Gastrocnemius medialis (tissue), 4 donors: ENCODE results near the gene WIF1. TPM values are rescaled to one million over a fixed set of nuclear protein-coding genes. Genes with fewer than 3 reads are reported as not detected.

Experiments
- ATAC-seq, 2 donors: fragments of 150-250 bp; one replicate each; pipeline ENCODE4 v1.9.1; 2016
- DNase-seq, 2 donors: peaks; one replicate each; pipeline ENCODE4 v3.0.0-alpha.2; 2019
- H3K27ac ChIP-seq, 4 donors: fragments of 200-600 bp; sonication (generic); 1 replicate in 1 of 4; 2 replicates in 3 of 4; pipeline ENCODE4 v1.5.1; 2016 to 2018; ENCODE audit warnings: mild to moderate bottlenecking in 2 of 4, moderate library complexity in 1 of 4
- H3K27me3 ChIP-seq, 3 donors: fragments of 200-600 bp; sonication (generic) in 2 of 3; 1 replicate in 1 of 3; 2 replicates in 2 of 3; pipeline versions ENCODE4 v1.5.1 to v1.6.0; 2016 to 2019; ENCODE audit warnings: mild to moderate bottlenecking in 1 of 3, moderate library complexity in 1 of 3
- H3K36me3 ChIP-seq, 2 donors: fragments of 200-600 bp; sonication (generic) in 1 of 2; one replicate each; pipeline ENCODE4 v1.5.1; 2017 to 2018
- H3K4me1 ChIP-seq, 2 donors: fragments of 200-600 bp; sonication (generic) in 1 of 2; one replicate each; pipeline ENCODE4 v1.5.1; 2016 to 2017; ENCODE audit warnings: mild to moderate bottlenecking in 2 of 2
- H3K4me3 ChIP-seq, 4 donors: fragments of 200-600 bp; sonication (generic) in 3 of 4; 1 replicate in 1 of 4; 2 replicates in 3 of 4; pipeline ENCODE4 v1.5.1; 2016 to 2019; ENCODE audit warnings: mild to moderate bottlenecking in 2 of 4
- H3K9me3 ChIP-seq, 3 donors: fragments of 200-600 bp; sonication (generic) in 2 of 3; 1 replicate in 1 of 3; 2 replicates in 2 of 3; pipeline ENCODE4 v1.5.1; 2016 to 2019
- POLR2A ChIP-seq, 2 donors: fragments of 450-650 bp; IDR thresholded peaks; one replicate each; pipeline ENCODE4 v1.6.1; 2017; ENCODE audit warnings: antibody characterized with exemption in 2 of 2, mild to moderate bottlenecking in 2 of 2, moderate library complexity in 2 of 2
- in situ Hi-C, 4 donors: fragments of 200-750 bp; cut with MboI; loops; one replicate each; pipeline versions ENCODE4 v1.15.0 to v1.8.0; 2017; ENCODE audit warnings: low sequenced_read_pairs in 4 of 4
- intact Hi-C: fragments of 100-400 bp; cut with DNase I; formaldehyde crosslinking; loops from one replicate; pipeline ENCODE4 v1.15.1; 2023; ENCODE audit warnings: low total_unique reads
- total RNA-seq, 4 donors: library from RNA; depleted of rRNA; stranded (reverse); fragments of >200 nt; gene quantifications; one replicate each; pipeline versions ENCODE4 v1.1.0 to v1.2.3, GENCODE V29; 2016
- TF ChIP-seq, protein P1 (sequence below), 5 experiments: fragments of 450-650 bp in 3 of 5; fragments of 200-600 bp in 2 of 5; sonication (generic) in 2 of 5; IDR thresholded peaks in 4 of 5; conservative IDR thresholded peaks in 1 of 5; 1 replicate in 4 of 5; 2 replicates in 1 of 5; pipeline ENCODE4 v1.5.1; 2016 to 2019; ENCODE audit warnings: antibody characterized with exemption in 5 of 5, mild to moderate bottlenecking in 3 of 5, moderate library complexity in 3 of 5

WIF1 gene, protein sequence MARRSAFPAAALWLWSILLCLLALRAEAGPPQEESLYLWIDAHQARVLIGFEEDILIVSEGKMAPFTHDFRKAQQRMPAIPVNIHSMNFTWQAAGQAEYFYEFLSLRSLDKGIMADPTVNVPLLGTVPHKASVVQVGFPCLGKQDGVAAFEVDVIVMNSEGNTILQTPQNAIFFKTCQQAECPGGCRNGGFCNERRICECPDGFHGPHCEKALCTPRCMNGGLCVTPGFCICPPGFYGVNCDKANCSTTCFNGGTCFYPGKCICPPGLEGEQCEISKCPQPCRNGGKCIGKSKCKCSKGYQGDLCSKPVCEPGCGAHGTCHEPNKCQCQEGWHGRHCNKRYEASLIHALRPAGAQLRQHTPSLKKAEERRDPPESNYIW
- not detected for total RNA-seq

DNA sequence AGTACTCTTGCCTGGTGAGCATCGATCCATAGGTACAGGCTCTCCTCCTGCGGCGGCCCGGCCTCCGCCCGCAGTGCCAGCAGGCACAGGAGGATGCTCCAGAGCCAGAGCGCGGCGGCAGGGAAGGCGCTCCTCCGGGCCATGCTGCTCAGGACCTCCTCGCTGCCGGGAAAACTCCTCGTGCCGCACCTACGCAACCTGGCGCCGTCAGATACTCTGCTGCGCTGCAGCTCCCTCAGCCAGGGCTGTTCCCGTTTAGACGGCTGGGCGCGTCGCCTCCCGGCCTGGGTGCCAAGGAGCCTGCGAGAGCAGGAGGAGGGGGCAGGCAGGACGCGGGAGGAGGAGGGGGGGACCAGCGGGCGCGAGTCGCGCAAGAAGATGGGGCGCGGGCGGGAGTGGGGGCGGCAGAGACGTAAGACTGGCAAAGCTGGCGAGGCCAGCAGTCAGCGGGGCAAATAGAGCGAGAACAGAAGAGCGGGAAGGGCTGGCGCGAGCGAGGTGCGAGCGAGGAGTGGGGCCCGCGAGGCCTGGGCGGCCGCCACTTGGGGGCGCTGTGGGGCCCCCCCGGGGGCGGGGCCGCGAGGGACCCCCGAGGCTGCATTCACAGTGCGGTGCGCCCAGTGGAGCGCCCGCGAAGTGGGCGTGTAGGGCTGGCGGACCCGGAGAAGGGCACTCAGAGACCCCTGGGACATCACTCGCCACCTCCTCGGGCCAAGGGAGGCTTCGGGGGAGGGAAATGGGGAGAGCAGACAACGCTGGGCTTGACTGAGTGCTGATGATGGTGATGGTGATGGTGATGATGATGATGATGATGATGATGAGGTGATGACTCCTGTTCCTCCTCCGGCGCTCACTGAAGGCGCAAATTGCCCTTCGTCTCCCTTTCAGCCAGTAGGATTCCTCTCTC is at the start of gene WIF1:
Gene WIF1 (minus strand): TSS at position 257 of the 907 bp plus-strand sequence. CDS start 114 bp downstream, at position 143.
- peak within 1 kb of the TSS; percentile 32 to 47 (median 38) for H3K4me3 ChIP-seq
- in situ Hi-C loops, result loop anchor here in 2 of 4 donors (25.0 kb wide), 1 partner anchor 234 kb away; no protein-coding TSS in a partner anchor

DNA sequence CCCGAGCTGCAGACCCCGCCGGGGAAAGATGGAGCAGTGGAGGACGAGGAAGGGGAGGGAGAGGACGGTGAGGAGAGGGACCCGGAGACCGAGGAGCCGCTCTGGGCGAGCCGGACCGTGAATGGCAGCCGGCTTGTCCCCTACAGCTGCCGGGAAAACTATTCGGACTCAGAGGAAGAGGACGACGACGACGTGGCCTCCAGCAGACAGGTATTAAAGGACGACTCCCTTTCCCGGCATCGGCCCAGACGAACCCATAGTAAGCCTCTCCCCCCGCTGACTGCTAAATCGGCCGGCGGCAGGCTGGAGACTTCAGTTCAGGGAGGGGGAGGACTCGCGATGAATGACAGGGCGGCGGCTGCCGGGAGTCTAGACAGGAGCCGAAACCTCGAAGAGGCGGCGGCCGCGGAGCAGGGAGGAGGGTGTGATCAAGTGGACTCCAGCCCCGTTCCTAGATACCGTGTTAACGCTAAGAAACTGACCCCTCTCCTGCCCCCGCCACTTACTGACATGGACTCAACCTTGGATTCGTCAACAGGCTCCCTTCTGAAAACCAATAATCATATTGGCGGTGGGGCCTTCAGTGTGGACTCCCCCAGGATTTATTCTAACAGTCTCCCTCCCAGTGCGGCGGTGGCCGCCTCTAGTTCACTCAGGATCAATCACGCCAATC is 49.2 kb upstream of the WIF1 start:
- Histone ChIP-seq H3K9me3 (no peaks in the 10 kb centered on the region), H3K4me1 (peaks cover 42 to 45% of the 10 kb centered on the region in 2 donors), H3K4me3 (peak overlapping the region; percentile 79 to 97 (median 88)), H3K27ac (peak overlapping the region; percentile 91 to 99 (median 98)), H3K27me3 (peaks cover 0 to under 1% (median 0%) of the 10 kb centered on the region in 3 donors), H3K36me3 (peaks cover 0 to 5% of the 10 kb centered on the region in 2 donors)
- ATAC-seq (peak; percentile 46 to 59), DNase-seq (peak; percentile 22 to 44)
- in situ Hi-C loops, result no loop called here
- intact Hi-C loops, result no loop called here
- TF ChIP-seq, protein P1, sequence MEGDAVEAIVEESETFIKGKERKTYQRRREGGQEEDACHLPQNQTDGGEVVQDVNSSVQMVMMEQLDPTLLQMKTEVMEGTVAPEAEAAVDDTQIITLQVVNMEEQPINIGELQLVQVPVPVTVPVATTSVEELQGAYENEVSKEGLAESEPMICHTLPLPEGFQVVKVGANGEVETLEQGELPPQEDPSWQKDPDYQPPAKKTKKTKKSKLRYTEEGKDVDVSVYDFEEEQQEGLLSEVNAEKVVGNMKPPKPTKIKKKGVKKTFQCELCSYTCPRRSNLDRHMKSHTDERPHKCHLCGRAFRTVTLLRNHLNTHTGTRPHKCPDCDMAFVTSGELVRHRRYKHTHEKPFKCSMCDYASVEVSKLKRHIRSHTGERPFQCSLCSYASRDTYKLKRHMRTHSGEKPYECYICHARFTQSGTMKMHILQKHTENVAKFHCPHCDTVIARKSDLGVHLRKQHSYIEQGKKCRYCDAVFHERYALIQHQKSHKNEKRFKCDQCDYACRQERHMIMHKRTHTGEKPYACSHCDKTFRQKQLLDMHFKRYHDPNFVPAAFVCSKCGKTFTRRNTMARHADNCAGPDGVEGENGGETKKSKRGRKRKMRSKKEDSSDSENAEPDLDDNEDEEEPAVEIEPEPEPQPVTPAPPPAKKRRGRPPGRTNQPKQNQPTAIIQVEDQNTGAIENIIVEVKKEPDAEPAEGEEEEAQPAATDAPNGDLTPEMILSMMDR (IDR thresholded peaks at IDR 0.05 in 4 of 5, conservative IDR thresholded peaks at IDR 0.05 in 1 of 5), result no peak
- TF ChIP-seq POLR2A (IDR thresholded peaks at IDR 0.05), result peak; percentile 25 to 26

More for the DNA sequence above, at the start of gene WIF1:
- Histone ChIP-seq H3K9me3 (no peaks in the 10 kb centered on the region), H3K4me1 (peaks cover 0 to 3% of the 10 kb centered on the region in 2 donors), H3K27me3 (peaks cover 57 to 67% (median 63%) of the 10 kb centered on the region in 3 donors), H3K36me3 (no peaks in the 10 kb centered on the region), H3K27ac (no peak within 1 kb of the TSS)
- no peak for DNase-seq
- TF ChIP-seq, protein P1 (IDR thresholded peaks at IDR 0.05 in 4 of 5, conservative IDR thresholded peaks at IDR 0.05 in 1 of 5), result peak in 1 of 5 experiments; percentile 19
- no peak for TF ChIP-seq POLR2A (IDR thresholded peaks at IDR 0.05)
- ATAC-seq, result no peak
- intact Hi-C loops, result loop anchor here (5.0 kb wide), 1 partner anchor 229 kb away; no protein-coding TSS in a partner anchor

DNA sequence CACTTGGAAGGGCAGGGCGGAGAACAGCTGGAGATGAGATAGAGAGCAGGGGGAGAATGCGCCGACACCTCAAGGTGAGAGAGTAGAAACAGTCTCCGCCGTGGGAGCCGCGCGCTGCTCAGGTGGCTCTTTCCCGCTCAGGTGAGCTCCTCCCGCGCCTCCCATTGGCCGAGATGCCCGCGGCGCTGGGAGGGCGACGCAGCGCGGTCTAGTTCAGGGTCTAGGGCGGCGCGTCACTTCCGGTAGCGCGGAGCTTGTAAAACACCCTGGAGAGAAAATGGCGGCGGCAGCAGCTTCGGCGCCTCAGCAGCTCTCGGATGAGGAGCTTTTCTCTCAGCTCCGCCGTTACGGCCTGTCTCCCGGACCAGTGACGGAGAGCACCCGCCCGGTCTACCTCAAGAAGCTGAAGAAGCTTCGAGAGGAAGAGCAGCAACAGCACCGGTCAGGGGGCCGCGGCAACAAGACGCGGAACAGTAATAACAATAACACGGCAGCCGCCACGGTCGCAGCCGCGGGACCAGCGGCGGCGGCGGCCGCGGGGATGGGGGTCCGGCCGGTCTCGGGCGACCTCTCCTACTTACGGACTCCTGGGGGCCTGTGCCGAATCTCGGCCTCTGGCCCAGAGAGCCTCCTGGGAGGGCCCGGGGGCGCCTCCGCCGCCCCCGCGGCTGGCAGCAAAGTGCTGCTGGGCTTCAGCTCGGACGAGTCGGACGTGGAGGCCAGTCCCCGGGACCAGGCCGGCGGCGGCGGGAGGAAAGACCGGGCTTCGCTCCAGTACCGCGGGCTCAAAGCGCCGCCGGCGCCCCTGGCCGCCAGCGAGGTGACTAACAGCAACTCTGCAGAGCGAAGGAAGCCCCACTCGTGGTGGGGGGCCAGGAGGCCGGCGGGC is 48.5 kb upstream of the WIF1 start, which contains the start of gene LEMD3:
Gene LEMD3 (plus strand): TSS at position 264 of the 889 bp plus-strand sequence. CDS start 14 bp downstream, at position 278.
- TF ChIP-seq, protein P1 (IDR thresholded peaks at IDR 0.05 in 4 of 5, conservative IDR thresholded peaks at IDR 0.05 in 1 of 5), result no peak
- peak; percentile 79 to 91 for TF ChIP-seq POLR2A (IDR thresholded peaks at IDR 0.05)
- intact Hi-C loops (loop anchor here (1.0 kb wide), 1 partner anchor 109 kb away; the partner anchor contains the start of gene MSRB3), in situ Hi-C loops (no loop called here)
- H3K4me3 ChIP-seq, result peak within 1 kb of the TSS; percentile 79 to 97 (median 88)
- H3K4me1 ChIP-seq, result peaks cover 38 to 39% of the 10 kb centered on the region in 2 donors
- peak; percentile 88 to 89 for DNase-seq
- peak within 1 kb of the TSS; percentile 91 to 99 (median 98) for H3K27ac ChIP-seq
- no peaks in the 10 kb centered on the region for H3K36me3 ChIP-seq
- no peaks in the 10 kb centered on the region for H3K9me3 ChIP-seq
- peaks cover 0 to 3% (median 3%) of the 10 kb centered on the region in 3 donors for H3K27me3 ChIP-seq
- ATAC-seq, result peak; percentile 93
